GM10266 (cell line): ENCODE data around the gene PSMD13.

Source experiments
- DNase-seq: peaks from one replicate; pipeline ENCODE4 v3.0.0; 2012; ENCODE audit errors: extremely low spot score
- TF ChIP-seq, protein P1 (sequence below): IDR thresholded peaks from 2 replicates; pipeline ENCODE4 v1.5.1; 2012; ENCODE audit warnings: mild to moderate bottlenecking, low read depth; ENCODE audit not compliant: control insufficient read depth, insufficient read depth; ENCODE audit errors: missing control alignments

The PSMD13 gene

DNA sequence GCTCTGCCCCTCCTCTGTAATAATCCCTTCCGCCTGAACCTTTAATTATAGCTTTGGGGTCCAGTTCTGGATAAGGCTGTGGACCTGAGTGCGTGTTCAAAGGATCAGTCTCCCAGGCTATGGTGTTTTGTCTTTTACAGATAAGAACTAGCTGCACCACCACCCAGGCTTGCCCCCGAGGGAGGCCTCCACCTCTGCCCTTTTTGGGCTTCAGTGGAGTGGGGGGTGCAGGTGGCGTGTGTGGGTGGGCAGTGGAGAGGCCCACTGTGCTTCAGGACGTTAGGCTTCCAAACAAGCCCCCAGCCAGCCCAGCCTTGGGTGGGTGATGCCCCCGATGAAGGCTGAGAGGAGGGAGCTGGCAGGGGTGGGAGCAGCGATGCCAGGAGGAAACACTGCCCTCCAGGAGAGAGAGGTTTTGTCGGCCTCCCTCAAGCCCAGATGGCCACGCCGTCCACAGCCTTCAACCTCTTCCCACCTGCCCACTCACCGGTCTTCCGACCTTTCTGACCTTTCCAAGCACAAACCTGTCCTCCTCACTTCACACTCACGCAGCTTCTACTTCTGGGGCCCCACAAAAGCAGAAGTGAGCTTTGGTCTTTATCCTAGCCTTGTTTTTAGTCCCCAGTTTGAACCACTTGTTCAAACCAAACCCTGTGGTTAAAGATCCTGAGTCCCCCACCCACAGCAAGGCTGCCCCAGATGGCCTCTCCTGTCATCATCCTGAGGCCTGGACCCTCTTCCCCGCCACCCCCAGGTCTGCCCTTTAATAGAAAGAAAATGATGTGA lies 20.4 kb downstream of the PSMD13 start:
- no peak for DNase-seq
- TF ChIP-seq, protein P1, sequence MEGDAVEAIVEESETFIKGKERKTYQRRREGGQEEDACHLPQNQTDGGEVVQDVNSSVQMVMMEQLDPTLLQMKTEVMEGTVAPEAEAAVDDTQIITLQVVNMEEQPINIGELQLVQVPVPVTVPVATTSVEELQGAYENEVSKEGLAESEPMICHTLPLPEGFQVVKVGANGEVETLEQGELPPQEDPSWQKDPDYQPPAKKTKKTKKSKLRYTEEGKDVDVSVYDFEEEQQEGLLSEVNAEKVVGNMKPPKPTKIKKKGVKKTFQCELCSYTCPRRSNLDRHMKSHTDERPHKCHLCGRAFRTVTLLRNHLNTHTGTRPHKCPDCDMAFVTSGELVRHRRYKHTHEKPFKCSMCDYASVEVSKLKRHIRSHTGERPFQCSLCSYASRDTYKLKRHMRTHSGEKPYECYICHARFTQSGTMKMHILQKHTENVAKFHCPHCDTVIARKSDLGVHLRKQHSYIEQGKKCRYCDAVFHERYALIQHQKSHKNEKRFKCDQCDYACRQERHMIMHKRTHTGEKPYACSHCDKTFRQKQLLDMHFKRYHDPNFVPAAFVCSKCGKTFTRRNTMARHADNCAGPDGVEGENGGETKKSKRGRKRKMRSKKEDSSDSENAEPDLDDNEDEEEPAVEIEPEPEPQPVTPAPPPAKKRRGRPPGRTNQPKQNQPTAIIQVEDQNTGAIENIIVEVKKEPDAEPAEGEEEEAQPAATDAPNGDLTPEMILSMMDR, result no peak

- no peak for DNase-seq
- TF ChIP-seq, protein P1, result peak; percentile 33
Observed at GRCh38 chr11:257766-258493, 21.2 kb downstream of the PSMD13 start.

DNA sequence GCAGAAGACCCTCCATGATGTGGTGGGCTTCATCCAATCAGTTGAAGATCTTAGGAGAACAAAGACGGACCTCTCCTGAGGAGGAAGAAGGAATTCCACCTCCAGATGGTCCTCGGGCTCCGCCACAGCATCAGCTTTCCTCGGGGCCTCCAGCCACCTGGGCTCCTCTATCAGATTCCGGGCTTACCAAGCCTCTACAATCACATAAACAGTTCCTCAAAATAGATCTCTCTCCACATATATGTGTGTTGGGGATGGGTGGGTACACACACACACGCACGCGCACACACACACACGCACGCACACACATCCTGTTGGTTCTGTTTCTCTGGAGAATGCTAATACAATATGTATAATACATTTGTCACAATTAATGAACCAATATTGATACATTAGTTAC lies 22.6 kb downstream of the PSMD13 start:
- no peak for DNase-seq
- TF ChIP-seq, protein P1, result no peak

DNA sequence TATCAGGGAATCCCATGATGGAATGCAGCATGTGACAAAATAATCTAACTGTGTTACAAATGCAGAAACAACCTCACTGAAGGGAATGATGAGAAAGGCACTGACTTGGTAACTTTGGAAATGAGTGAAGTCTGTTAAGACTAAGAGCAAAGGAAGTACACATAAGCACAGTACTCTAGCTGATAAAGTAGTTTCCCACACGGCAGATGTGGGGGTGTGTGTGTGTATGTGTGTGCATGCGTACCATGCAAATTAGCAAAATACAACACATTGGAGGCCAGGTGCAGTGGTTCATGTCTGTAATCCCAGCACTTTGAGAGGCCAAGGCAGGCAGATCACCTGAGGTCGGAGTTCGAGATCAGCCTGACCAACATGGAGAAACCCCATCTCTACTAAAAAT lies 24.8 kb downstream of the PSMD13 start:
- TF ChIP-seq, protein P1, result no peak
- DNase-seq, result no peak

DNA sequence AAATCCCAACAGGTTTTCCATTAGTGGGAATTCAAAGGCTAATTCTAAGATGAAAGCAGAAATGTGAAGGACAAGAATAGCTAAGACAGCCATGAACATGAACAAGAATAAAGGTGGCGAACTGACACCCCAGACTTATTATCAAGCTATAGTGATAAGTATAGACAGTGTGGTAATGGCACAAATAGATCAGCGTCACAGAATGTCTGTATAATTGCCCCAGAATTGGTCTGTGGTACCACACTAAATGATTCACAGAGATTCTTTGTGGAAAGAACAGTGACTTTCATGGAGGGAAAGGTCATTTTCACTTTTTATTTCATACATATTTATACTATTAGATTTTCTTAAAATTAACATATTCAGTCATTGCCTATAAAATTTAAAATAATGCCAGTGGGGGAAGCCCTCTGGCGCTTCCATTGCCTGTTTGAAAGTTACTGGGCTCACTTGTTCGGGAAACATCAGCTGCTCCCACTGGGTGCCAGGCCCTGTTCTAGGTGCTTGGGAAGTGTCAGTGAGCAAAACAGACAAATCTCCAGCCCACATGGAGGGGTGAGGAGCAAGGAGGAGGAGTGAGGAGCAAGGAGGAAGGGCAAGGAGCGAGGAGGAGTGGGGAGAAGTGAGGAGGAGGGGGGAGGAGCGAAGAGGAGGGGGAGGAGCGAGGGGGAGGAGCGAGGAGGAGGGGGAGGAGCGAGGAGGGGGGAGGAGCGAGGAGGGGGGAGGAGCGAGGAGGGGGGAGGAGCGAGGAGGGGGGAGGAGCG lies 30.1 kb downstream of the PSMD13 start:
- DNase-seq, result peak; percentile 47
- TF ChIP-seq, protein P1, result no peak

DNA sequence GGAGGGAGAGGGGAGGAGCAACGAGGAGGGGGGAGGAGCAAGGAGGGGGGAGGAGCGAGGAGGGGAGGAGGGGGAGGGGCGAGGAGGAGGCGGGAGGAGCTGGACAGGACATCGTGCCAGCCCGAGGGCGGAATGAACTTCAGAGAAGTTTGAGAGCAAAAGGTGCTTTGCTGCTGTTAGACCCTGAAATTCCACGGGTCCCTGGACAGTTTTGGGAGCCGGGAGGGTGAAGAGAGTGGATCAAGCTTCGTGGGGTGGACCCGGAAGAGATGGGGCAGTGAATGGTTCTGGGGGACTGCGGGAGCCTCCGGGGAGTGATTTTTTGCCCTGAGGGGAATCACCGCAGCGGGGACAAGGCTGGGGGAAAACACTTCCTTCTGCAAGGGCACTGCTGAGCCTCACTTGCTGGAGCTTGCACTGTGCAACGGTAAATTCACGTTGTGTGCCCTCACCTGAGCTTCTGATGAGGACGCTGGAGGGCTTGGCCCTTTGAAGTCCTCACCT lies 30.8 kb downstream of the PSMD13 start:
- DNase-seq, result peak; percentile 72
- TF ChIP-seq, protein P1, result no peak
